H9 (cell line): Measurements from ENCODE around the gene NRP1. TPM values are rescaled to one million over a fixed set of nuclear protein-coding genes. Genes with fewer than 3 reads are reported as not detected.

Experiments used
- DNase-seq: peaks from one replicate; pipeline ENCODE4 v3.0.0-alpha.2; 2017
- H2AFZ ChIP-seq: one replicate; pipeline ENCODE4 v1.6.1; 2013; ENCODE audit warnings: mild to moderate bottlenecking, low read length, control low read depth, moderate library complexity
- H2AK5ac ChIP-seq: 2 replicates; pipeline ENCODE4 v1.6.1; 2013; ENCODE audit warnings: low read length, control low read depth, mixed read lengths; ENCODE audit not compliant: insufficient read length
- H2BK120ac ChIP-seq: one replicate; pipeline ENCODE4 v1.6.1; 2013; ENCODE audit warnings: low read depth, mild to moderate bottlenecking, low read length, control low read depth, inconsistent platforms; ENCODE audit not compliant: poor library complexity, severe bottlenecking
- H2BK12ac ChIP-seq: 2 replicates; pipeline ENCODE4 v1.6.1; 2013; ENCODE audit warnings: low read length, control low read depth, mixed read lengths, low read depth; ENCODE audit not compliant: insufficient read length
- H2BK15ac ChIP-seq: 2 replicates; pipeline ENCODE4 v1.6.1; 2013; ENCODE audit warnings: low read depth, low read length, control low read depth
- H2BK20ac ChIP-seq: one replicate; pipeline ENCODE4 v1.6.1; 2013; ENCODE audit warnings: low read depth, mild to moderate bottlenecking, low read length, control low read depth, inconsistent platforms; ENCODE audit not compliant: poor library complexity, severe bottlenecking
- H2BK5ac ChIP-seq: 2 replicates; pipeline ENCODE4 v1.6.1; 2013; ENCODE audit warnings: low read length, control low read depth, mixed read lengths; ENCODE audit not compliant: insufficient read length
- H3K14ac ChIP-seq: 2 replicates; pipeline ENCODE4 v1.6.1; 2013; ENCODE audit warnings: low read length, control low read depth; ENCODE audit not compliant: insufficient read depth
- H3K18ac ChIP-seq: 2 replicates; pipeline ENCODE4 v1.6.1; 2013; ENCODE audit warnings: low read depth, mild to moderate bottlenecking, mixed read lengths, low read length, control low read depth; ENCODE audit not compliant: insufficient read length
- H3K23ac ChIP-seq: 2 replicates; pipeline ENCODE4 v1.6.1; 2013; ENCODE audit warnings: low read length, control low read depth, mixed read lengths, low read depth; ENCODE audit not compliant: insufficient read length
- H3K23me2 ChIP-seq: 2 replicates; pipeline ENCODE4 v1.6.1; 2013; ENCODE audit warnings: low read depth, mild to moderate bottlenecking, mixed read lengths, low read length, control low read depth; ENCODE audit not compliant: insufficient read length, poor library complexity, severe bottlenecking
- H3K27ac ChIP-seq: 2 replicates; pipeline ENCODE4 v1.5.1; 2013; ENCODE audit warnings: low read length, control low read depth, mixed read lengths, low read depth; ENCODE audit not compliant: insufficient read length
- H3K27me3 ChIP-seq: 2 replicates; pipeline ENCODE4 v1.6.1; 2013; ENCODE audit warnings: low read length, control low read depth, inconsistent platforms; ENCODE audit not compliant: insufficient read depth
- H3K4ac ChIP-seq: 2 replicates; pipeline ENCODE4 v1.6.1; 2013; ENCODE audit warnings: low read depth, mild to moderate bottlenecking, control low read depth, inconsistent platforms, low read length, moderate library complexity
- H3K4me1 ChIP-seq: 2 replicates; pipeline ENCODE4 v1.6.1; 2013; ENCODE audit warnings: low read length, control low read depth, inconsistent platforms; ENCODE audit not compliant: insufficient read depth
- H3K4me2 ChIP-seq: 2 replicates; pipeline ENCODE4 v1.6.1; 2013; ENCODE audit warnings: low read length, control low read depth, mixed read lengths; ENCODE audit not compliant: insufficient read length, insufficient read depth
- H3K56ac ChIP-seq: 2 replicates; pipeline ENCODE4 v1.6.1; 2013; ENCODE audit warnings: low read depth, mild to moderate bottlenecking, mixed read lengths, low read length, control low read depth; ENCODE audit not compliant: insufficient read length
- H3K79me1 ChIP-seq: 2 replicates; pipeline ENCODE4 v1.6.1; 2013; ENCODE audit warnings: low read depth, mild to moderate bottlenecking, moderate library complexity, low read length, control low read depth, inconsistent platforms; ENCODE audit not compliant: insufficient read depth, poor library complexity, severe bottlenecking
- H3K79me2 ChIP-seq: 2 replicates; pipeline ENCODE4 v1.6.1; 2013; ENCODE audit warnings: low read length, control low read depth, inconsistent platforms; ENCODE audit not compliant: insufficient read depth
- H3K9ac ChIP-seq: 2 replicates; pipeline ENCODE4 v1.6.1; 2013; ENCODE audit warnings: low read length, control low read depth, mixed read lengths; ENCODE audit not compliant: insufficient read length; ENCODE audit errors: extremely low read depth
- H3K9me3 ChIP-seq: one replicate; pipeline ENCODE4 v1.6.1; 2013; ENCODE audit warnings: low read depth, low read length, inconsistent platforms; ENCODE audit not compliant: control insufficient read depth
- H3T11ph ChIP-seq: one replicate; pipeline ENCODE4 v1.6.1; 2013; ENCODE audit warnings: mild to moderate bottlenecking, low read length, control low read depth, inconsistent platforms
- H4K20me1 ChIP-seq: one replicate; pipeline ENCODE4 v1.6.1; 2013; ENCODE audit not compliant: control insufficient read depth, insufficient read length, insufficient read depth
- H4K5ac ChIP-seq: 2 replicates; pipeline ENCODE4 v1.6.1; 2013; ENCODE audit warnings: low read depth, mild to moderate bottlenecking, mixed read lengths, low read length, control low read depth; ENCODE audit not compliant: insufficient read length
- H4K8ac ChIP-seq: replicated peaks from 2 replicates; pipeline ENCODE4 v1.6.1; 2013; ENCODE audit warnings: low read length, control low read depth, mixed read lengths, low read depth; ENCODE audit not compliant: insufficient read length
- H4K91ac ChIP-seq: 2 replicates; pipeline ENCODE4 v1.6.1; 2013; ENCODE audit warnings: low read depth, mild to moderate bottlenecking, moderate library complexity, mixed read lengths, low read length, control low read depth; ENCODE audit not compliant: insufficient read length
- H3K27ac Mint-ChIP-seq, 3 experiments: 2 replicates in 2 of 3; 3 replicates in 1 of 3; pipeline ENCODE4 v1.8.0; 2020 to 2021; ENCODE audit warnings: mixed read lengths in 3 of 3, mild to moderate bottlenecking in 1 of 3, moderate library complexity in 1 of 3
- H3K27me3 Mint-ChIP-seq: 2 replicates; pipeline ENCODE4 v1.8.0; 2021; ENCODE audit warnings: low read depth, mild to moderate bottlenecking, moderate library complexity, mixed read lengths
- H3K36me3 Mint-ChIP-seq, 3 experiments: 2 replicates in 2 of 3; 3 replicates in 1 of 3; pipeline ENCODE4 v1.8.0; 2020 to 2021; ENCODE audit warnings: low read depth in 3 of 3, mixed read lengths in 3 of 3; ENCODE audit not compliant: insufficient read depth in 1 of 3
- H3K4me1 Mint-ChIP-seq, 2 experiments: 2 replicates each; pipeline ENCODE4 v1.8.0; 2020; ENCODE audit warnings: mixed read lengths in 2 of 2
- H3K4me3 Mint-ChIP-seq, 2 experiments: 2 replicates in 1 of 2; 3 replicates in 1 of 2; pipeline ENCODE4 v1.8.0; 2020 to 2021; ENCODE audit warnings: mild to moderate bottlenecking in 2 of 2, mixed read lengths in 2 of 2, moderate library complexity in 1 of 2
- H3K9me3 Mint-ChIP-seq, 2 experiments: 2 replicates in 1 of 2; 3 replicates in 1 of 2; pipeline ENCODE4 v1.8.0; 2020; ENCODE audit warnings: mild to moderate bottlenecking in 2 of 2, mixed read lengths in 2 of 2, moderate library complexity in 1 of 2
- WGBS: extraction: QIAGEN DNeasy Blood & Tissue Kit; methylation state at CpG from one replicate; pipeline ENCODE4 v1.1.7; 2013; ENCODE audit warnings: missing lambda C conversion rate, low lambda C conversion rate, mixed read lengths; ENCODE audit not compliant: insufficient read length; ENCODE audit errors: extremely low coverage; 5-methylcytosine and 5-hydroxymethylcytosine counted together
- total RNA-seq: library from RNA; stranded (reverse); gene quantifications from 2 replicates; pipeline ENCODE4 v1.2.1, GENCODE V29; 2021
- TF ChIP-seq, protein P1 (sequence below): fragments of 200-600 bp; sonication (generic); conservative IDR thresholded peaks from 3 replicates; pipeline ENCODE4 v1.8.0; 2021; ENCODE audit warnings: antibody characterized with exemption, mild to moderate bottlenecking

The NRP1 gene
- total RNA-seq, 1 experiment from 2014 or later = 4.6 TPM

DNA sequence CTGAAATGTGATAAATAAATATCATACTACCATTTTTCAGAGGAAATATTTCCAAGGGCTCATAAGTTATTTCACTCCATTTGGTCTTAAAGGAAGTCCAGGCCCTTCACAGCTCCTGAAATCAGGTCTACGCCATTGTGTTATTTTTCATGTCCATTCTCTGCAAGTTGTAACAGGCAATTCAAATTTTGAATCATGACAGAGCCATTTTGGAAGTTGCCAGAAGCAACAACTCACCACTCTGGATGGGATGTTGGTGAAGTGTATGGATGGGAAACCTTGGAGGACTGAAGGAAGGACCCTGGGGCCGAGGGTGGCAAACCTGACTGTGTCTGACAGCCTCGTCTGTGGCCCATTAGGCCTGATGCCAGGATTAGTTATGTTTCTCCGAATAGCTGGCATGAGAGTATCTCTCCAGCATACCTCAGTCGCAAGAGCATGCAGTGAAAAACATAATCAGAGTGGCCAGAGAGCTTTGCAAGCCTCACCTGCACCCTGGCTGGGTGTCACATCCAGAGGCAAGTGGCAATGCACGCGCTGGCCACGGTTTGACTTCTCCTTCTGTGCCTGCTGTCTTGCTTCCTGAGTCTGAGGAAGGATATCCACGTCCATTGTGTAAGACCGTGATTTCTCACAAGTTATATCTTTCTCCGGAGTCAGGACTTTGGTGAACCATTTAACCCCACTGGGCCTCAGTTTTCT lies 87.1 kb downstream of the NRP1 start:
- Histone ChIP-seq H3K23ac (no peak overlapping the region), H3K27me3 (no peaks in the 10 kb centered on the region), H3K4me2 (no peak overlapping the region), H4K91ac (no peak overlapping the region), H3K9me3 (no peaks in the 10 kb centered on the region), H3K14ac (no peak overlapping the region), H3K23me2 (no peaks in the 10 kb centered on the region), H3K79me1 (no peaks in the 10 kb centered on the region), H3K79me2 (no peaks in the 10 kb centered on the region), H2BK20ac (no peak overlapping the region), H3K27ac (no peak overlapping the region), H4K8ac (no peak overlapping the region), H3K56ac (no peak overlapping the region), H3K18ac (no peak overlapping the region), H2BK5ac (no peak overlapping the region), H3T11ph (no peak overlapping the region), H2AFZ (no peak overlapping the region), H4K20me1 (no peaks in the 10 kb centered on the region), H2BK15ac (no peak overlapping the region), H2BK120ac (no peak overlapping the region), H3K4me1 (no peaks in the 10 kb centered on the region), H2BK12ac (no peak overlapping the region), H4K5ac (no peak overlapping the region), H2AK5ac (no peak overlapping the region), H3K4ac (no peak overlapping the region), H3K9ac (no peak overlapping the region)
- no peaks in the 10 kb centered on the region for H3K9me3 Mint-ChIP-seq
- no peak for DNase-seq
- H3K36me3 Mint-ChIP-seq = no peaks in the 10 kb centered on the region; a peak in 1 of 7 replicates
- WGBS = no CpG with 5 or more reads among the region's 11 CpGs
- no peaks in the 10 kb centered on the region for H3K4me1 Mint-ChIP-seq
- no peak overlapping the region for H3K4me3 Mint-ChIP-seq
- TF ChIP-seq, protein P1, sequence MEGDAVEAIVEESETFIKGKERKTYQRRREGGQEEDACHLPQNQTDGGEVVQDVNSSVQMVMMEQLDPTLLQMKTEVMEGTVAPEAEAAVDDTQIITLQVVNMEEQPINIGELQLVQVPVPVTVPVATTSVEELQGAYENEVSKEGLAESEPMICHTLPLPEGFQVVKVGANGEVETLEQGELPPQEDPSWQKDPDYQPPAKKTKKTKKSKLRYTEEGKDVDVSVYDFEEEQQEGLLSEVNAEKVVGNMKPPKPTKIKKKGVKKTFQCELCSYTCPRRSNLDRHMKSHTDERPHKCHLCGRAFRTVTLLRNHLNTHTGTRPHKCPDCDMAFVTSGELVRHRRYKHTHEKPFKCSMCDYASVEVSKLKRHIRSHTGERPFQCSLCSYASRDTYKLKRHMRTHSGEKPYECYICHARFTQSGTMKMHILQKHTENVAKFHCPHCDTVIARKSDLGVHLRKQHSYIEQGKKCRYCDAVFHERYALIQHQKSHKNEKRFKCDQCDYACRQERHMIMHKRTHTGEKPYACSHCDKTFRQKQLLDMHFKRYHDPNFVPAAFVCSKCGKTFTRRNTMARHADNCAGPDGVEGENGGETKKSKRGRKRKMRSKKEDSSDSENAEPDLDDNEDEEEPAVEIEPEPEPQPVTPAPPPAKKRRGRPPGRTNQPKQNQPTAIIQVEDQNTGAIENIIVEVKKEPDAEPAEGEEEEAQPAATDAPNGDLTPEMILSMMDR = no peak
- no peak overlapping the region for H3K27ac Mint-ChIP-seq
- H3K27me3 Mint-ChIP-seq = no peaks in the 10 kb centered on the region
